Ovary (tissue), 9 donors: ENCODE measurements around the gene CRIP1. TPM values are rescaled to one million over a fixed set of nuclear protein-coding genes. Genes with fewer than 3 reads are reported as not detected.

Experiments used
- DNase-seq, 5 donors: peaks; one replicate each; pipeline ENCODE4 v3.0.0-alpha.2; 2019 to 2020
- H3K27ac ChIP-seq, 2 donors: fragments of 200-600 bp; one replicate each; pipeline versions ENCODE4 v1.5.1 to v1.8.0; 2019 to 2022
- H3K27me3 ChIP-seq: fragments of 200-600 bp; one replicate; pipeline ENCODE4 v1.8.0; 2022
- H3K36me3 ChIP-seq: fragments of 200-600 bp; sonication (generic); one replicate; pipeline ENCODE4 v1.5.1; 2019
- H3K4me1 ChIP-seq: one replicate; pipeline ENCODE4 v1.8.1; 2013; ENCODE audit warnings: mild to moderate bottlenecking, moderate library complexity; ENCODE audit not compliant: insufficient read depth
- H3K4me3 ChIP-seq: fragments of 200-600 bp; sonication (generic); one replicate; pipeline ENCODE4 v1.5.1; 2017
- H3K9me3 ChIP-seq, 2 donors: fragments of 200-600 bp in 1 of 2; sonication (generic) in 1 of 2; one replicate each; pipeline versions ENCODE4 v1.5.1 to v1.8.1; 2013 to 2019; ENCODE audit warnings: mild to moderate bottlenecking in 1 of 2, moderate library complexity in 1 of 2
- CTCF ChIP-seq, 3 donors: fragments of 450-650 bp in 2 of 3; fragments of 200-600 bp in 1 of 3; IDR thresholded peaks; one replicate each; pipeline versions ENCODE4 v1.5.1 to v1.8.0; 2016 to 2022; ENCODE audit warnings: antibody characterized with exemption in 3 of 3, mild to moderate bottlenecking in 1 of 3
- EP300 ChIP-seq: sonication (generic); formaldehyde crosslinking; IDR thresholded peaks from one replicate; pipeline ENCODE4 v1.6.1; 2017; ENCODE audit warnings: antibody characterized with exemption
- POLR2A ChIP-seq: fragments of 450-650 bp; IDR thresholded peaks from one replicate; pipeline ENCODE4 v1.6.1; 2017; ENCODE audit warnings: antibody characterized with exemption, mild to moderate bottlenecking, moderate library complexity
- WGBS, 3 donors: extraction: QIAGEN DNeasy Blood & Tissue Kit in 1 of 3; methylation state at CpG; one replicate each; pipeline versions ENCODE4 v1.1.5 to v1.1.7; 2013 to 2017; 5-methylcytosine and 5-hydroxymethylcytosine counted together
- intact Hi-C, 4 donors: fragments of 100-400 bp; cut with DNase I; formaldehyde crosslinking; loops; one replicate each; pipeline versions ENCODE4 v1.11.0 to v1.15.1; 2022 to 2023
- polyA plus RNA-seq, 2 donors: library from polyadenylated mRNA; stranded (reverse); fragments of 200-250 nt in 1 of 2; fragments of 350-450 nt in 1 of 2; fragmentation: Illumina TruSeq in 1 of 2; extraction: RNeasy Lipid Tissue Mini Kit (QIAGEN cat#74804) in 1 of 2; gene quantifications; one replicate each; pipeline ENCODE4 v1.2.3, GENCODE V29; 2013 to 2014
- total RNA-seq, 7 donors: library from RNA; depleted of rRNA in 2 of 7; stranded (reverse); fragments of >200 nt in 2 of 7; fragmentation: NEBNext Ultra II Directional in 3 of 7; extraction: Animal tissue kit (Norgen Biotek cat#: 25700) in 3 of 7; gene quantifications; one replicate each; pipeline versions ENCODE4 v1.1.0 to v1.2.4, GENCODE V29; 2016 to 2023
- donor health status: DM: no; HTN: no; CAD: no; lungs with moderate emphysema.
- donor health status: DM: no; HTN: no; CAD: no.
- donor health status: Bipolar disorder and iron deficiency.
- donor health status: DM: yes; HTN: yes; CAD: no.
- donor health status: DM: no; HTN: no; CAD: no.
- donor health status: DM: yes; HTN: yes; CAD: no.

Gene CRIP1
- total and polyA plus RNA-seq, 9 donors = 3.2 to 116 (median 26.4) TPM

DNA sequence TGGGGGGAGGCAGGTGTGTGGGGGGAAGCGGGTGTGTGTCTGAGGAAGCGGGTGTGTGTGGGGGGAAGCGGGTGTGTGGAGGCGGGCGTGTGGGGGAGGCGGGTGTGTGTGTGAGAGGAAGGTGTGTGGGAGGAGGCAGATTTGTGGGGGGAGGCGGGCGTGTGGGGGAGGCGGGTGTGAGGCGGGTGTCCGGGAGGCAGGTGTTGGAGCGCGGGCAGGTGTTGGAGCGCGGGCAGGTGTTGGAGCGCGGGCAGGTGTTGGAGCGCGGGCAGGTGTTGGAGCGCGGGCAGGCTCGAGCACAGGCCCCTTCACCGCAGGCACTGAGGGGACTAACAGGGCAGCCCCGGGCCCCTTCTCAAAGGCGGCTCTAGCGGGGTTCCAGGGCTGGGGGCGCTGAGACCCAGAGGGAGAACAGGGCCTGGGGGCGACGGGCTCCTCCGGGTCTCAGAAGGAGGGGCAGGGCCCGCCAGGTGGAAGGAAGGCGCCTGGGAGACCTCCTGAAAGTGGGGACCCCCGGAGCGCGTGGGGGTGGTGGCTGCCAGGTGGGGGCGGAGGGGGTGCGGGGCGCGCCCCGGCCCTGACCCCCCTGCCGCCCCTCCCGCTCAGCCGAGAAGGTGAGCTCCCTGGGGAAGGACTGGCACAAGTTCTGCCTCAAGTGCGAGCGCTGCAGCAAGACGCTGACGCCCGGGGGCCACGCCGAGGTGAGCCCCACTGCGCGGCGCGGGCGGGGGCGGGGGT, 8.9 kb upstream of the CRIP1 start:
- Histone ChIP-seq H3K4me3 (no peak overlapping the region), H3K9me3 (no peaks in the 10 kb centered on the region), H3K36me3 (no peaks in the 10 kb centered on the region), H3K27ac (no peak overlapping the region), H3K4me1 (peaks cover 31% of the 10 kb centered on the region), H3K27me3 (no peaks in the 10 kb centered on the region)
- intact Hi-C loops = loop anchor here in 2 of 4 donors (10.0 kb wide), 2 partner anchors 53 to 63 kb away; partner anchors contain the start of gene MTA1 (in 1 of the 2)
- DNase-seq = peak in 2 of 5 donors; percentile 35 to 47
- 22 to 34% (median 29%) methylated on average over 36 to 54 of the region's 56 CpGs for WGBS, 3 donors
- TF ChIP-seq POLR2A = no peak
- TF ChIP-seq EP300 = no peak
- no peak for TF ChIP-seq CTCF (IDR thresholded peaks at IDR 0.05)

- TF ChIP-seq POLR2A = no peak
- no peak for TF ChIP-seq CTCF (IDR thresholded peaks at IDR 0.05)
- TF ChIP-seq EP300 = no peak
- intact Hi-C loops = loop anchor here in 2 of 4 donors (10.0 kb wide), 2 partner anchors 54 to 64 kb away; partner anchors contain the start of gene MTA1 (in 1 of the 2)
- H3K9me3 ChIP-seq = no peaks in the 10 kb centered on the region
- peak in 2 of 5 donors; percentile 37 to 45 for DNase-seq
- H3K27ac ChIP-seq = no peak overlapping the region
- H3K27me3 ChIP-seq = no peaks in the 10 kb centered on the region
- 47 to 61% (median 50%) methylated on average over 40 to 81 of the region's 81 CpGs for WGBS, 3 donors
- H3K4me3 ChIP-seq = no peak overlapping the region
- H3K36me3 ChIP-seq = no peaks in the 10 kb centered on the region
- H3K4me1 ChIP-seq = peaks cover 29% of the 10 kb centered on the region
These were observed 8.1 kb upstream of the CRIP1 start for GRCh38 chr14:105478398-105479251.

GRCh38 chr14:105479431-105480158, 7.1 kb upstream of the CRIP1 start:
- H3K9me3 ChIP-seq = no peaks in the 10 kb centered on the region
- peak in 2 of 5 donors; percentile 45 to 47 for DNase-seq
- no peak for TF ChIP-seq EP300
- no peak for TF ChIP-seq POLR2A
- TF ChIP-seq CTCF (IDR thresholded peaks at IDR 0.05) = no peak
- no peaks in the 10 kb centered on the region for H3K36me3 ChIP-seq
- H3K27ac ChIP-seq = no peak overlapping the region
- 75 to 83% (median 81%) methylated on average over 32 to 34 of the region's 34 CpGs for WGBS, 3 donors
- no peaks in the 10 kb centered on the region for H3K27me3 ChIP-seq
- H3K4me3 ChIP-seq = no peak overlapping the region
- intact Hi-C loops = loop anchor here in 2 of 4 donors (10.0 kb wide), 2 partner anchors 55 to 65 kb away; partner anchors contain the start of gene MTA1 (in 1 of the 2)
- H3K4me1 ChIP-seq = peaks cover 26% of the 10 kb centered on the region

- Histone ChIP-seq H3K27me3 (no peaks in the 10 kb centered on the region), H3K36me3 (no peaks in the 10 kb centered on the region), H3K4me1 (peaks cover 25% of the 10 kb centered on the region), H3K9me3 (no peaks in the 10 kb centered on the region), H3K27ac (no peak overlapping the region), H3K4me3 (no peak overlapping the region)
- DNase-seq = peak in 2 of 5 donors; percentile 52 to 56
- no peak for TF ChIP-seq CTCF (IDR thresholded peaks at IDR 0.05)
- no peak for TF ChIP-seq EP300
- no peak for TF ChIP-seq POLR2A
- intact Hi-C loops = no loop called here
- WGBS, 3 donors = 63 to 69% (median 64%) methylated on average over 15 of the region's 15 CpGs
These were observed 6.4 kb upstream of the CRIP1 start for GRCh38 chr14:105480199-105480746.
